ENCODE data around the gene NUCB2.

Gene NUCB2

GRCh38 chr11:17343907-17344306 is 67.4 kb downstream of the NUCB2 start:
- DNase-seq, result no peak

DNA sequence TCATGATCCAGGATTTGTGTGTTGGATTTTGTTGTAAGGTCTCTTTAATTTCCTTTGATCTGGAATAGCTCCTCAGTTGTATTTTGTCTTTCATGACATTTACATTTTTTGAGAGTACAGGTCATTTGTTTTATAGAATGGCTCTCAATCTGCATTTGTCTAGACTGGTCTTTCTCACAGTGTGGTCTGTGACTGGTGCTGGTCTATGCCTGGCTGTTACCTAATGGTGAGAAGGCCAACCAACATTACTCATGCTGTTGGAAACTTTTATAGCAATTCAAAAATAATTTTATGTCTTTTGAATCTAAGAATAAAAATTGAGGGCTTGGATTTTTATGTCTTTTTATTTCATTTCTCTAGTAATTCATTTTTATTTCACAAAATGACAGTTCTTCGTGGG is 71.1 kb downstream of the NUCB2 start:
- DNase-seq, result no peak

DNA sequence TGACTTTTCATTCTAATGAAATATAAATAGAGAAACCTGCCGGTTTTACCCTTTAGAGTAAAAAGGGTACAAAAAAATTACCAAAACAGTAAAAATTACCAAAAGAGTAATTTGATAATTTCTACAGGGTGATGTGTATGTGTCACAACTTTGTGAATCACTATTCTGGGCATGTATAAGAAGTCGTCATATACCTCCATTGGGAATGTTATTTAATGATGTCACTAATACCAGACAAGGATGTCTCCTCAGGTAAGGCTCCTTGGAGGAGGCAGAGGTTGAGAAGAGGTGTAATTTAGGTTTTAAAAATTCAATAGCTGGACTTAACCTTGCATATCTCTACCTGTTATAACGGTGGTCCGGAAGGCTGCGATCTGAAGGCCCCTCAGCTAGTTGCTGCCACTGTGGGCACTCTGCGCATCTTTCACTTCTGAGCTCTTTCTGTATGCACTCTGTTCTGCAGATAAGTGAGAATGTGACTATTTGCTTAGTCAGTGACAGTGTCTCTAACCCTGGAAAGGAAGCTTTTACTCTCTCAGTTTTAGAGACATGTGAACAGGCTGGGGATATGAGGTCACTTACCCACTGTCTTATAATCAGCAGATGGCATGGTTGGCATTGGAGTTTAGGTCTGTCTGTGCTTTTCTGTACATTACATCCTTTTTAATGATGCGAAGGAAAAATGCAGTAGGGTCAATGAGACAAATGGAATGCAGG is 74.1 kb downstream of the NUCB2 start:
- DNase-seq, result no peak

- no peak for DNase-seq
Observed at GRCh38 chr11:17351172-17351509, 74.6 kb downstream of the NUCB2 start.

GRCh38 chr11:17351510-17352176 is 75.1 kb downstream of the NUCB2 start, which contains the start of gene NCR3LG1:
Gene NCR3LG1 (plus strand): TSS chr11:17351800. CDS start chr11:17351970, 170 bp downstream.
- DNase-seq, result no peak

- DNase-seq, result peak; percentile 24
Observed at GRCh38 chr11:17352950-17353820, 76.6 kb downstream of the NUCB2 start.

DNA sequence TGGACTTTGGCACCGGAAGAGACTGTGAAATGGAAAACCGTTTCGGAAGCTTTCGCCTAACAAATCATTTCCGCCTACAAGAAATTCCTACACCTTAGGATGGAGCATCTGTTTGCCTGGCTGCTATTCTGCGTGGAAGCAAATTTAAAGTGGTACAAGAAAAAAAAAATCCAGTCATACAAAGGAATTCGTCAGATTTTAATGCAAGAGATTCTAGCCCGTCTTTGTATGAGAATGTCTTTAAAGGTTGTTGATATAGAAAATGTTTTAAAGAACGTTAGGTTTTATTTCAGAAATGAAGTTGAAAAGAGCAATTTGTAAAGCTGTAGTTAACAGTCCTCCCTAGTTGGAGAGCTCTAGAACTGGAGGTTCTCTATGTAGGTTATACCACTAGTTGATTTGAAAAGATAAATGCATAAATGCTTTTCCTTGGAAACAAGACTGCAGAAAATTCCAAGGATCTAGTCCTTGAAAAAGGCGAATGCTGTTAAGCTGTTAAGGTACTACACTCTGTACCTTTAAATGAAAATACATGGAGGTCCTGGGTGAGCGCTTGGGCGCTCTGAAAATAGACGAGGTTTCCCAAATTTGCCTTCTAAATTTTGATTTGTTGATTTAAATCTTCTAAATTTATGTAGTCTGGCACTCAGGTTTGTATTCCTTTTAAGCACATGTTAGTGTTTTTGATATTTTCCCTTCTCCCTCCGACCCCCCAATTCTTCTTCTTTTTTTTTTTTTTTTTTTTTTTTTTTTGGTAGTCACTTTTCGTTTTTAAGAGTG is 77.5 kb downstream of the NUCB2 start:
- no peak for DNase-seq

GRCh38 chr11:17354601-17354991 is 78.1 kb downstream of the NUCB2 start:
- peak; percentile 66 for DNase-seq

DNA sequence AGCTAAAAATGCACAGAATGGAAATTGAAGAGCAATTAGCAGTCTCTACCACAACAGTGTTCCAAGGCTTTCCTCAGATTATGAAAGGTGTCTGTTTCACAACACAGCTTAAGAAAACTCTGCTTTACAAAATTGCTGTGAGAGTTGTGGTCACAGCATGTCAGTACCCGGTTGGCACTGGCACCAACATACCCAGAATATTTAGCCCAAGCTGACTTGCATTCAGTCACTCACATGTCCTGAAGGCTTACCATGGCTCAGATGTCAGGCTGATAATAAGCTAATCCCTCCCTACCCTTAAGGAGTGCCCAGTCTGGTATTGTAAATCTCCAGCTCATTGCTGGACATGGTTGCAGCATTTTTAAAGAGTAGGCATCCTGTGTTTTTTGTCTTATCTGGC is 90.0 kb downstream of the NUCB2 start:
- DNase-seq, result no peak

DNA sequence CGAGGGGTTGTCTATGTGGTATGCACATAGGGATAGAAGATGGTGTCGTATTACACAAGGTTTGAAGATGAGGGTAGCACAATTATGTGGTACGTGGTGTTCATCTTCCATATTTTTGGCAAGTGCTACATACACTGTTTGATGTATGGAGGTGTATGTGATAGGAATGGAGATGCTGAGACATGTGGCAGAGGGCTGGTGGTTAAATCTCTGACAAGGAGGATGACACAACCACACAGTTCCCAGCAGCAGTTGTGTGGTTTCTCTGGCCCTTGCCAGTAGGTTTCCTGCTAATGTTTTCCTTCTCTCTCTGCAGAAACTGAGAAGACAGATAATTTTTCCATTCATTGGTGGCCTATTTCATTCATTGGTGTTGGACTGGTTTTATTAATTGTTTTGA is 92.0 kb downstream of the NUCB2 start:
- no peak for DNase-seq

- no peak for DNase-seq
Observed at GRCh38 chr11:17369094-17369493, 92.6 kb downstream of the NUCB2 start.

- DNase-seq, result no peak
Observed at GRCh38 chr11:17369684-17370243, 93.2 kb downstream of the NUCB2 start.

DNA sequence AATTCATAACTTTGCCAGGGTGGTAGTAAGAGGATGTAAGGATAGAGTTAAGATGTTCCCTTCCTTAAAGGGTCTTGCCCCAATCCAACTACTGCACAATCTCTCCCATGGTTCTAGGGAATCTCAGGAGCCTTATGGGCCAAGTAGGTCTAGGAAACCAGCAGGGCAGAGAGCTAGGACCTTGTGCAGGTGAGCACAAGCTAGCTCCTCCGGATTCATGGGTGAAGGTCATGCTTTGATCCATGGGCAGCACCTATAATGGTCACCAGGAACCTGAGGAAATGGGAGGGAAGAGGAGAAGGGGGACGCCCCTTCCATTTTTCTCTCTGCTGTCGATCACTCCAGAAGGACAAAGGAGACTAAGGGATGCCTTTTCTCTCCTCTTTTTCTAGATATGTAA is 95.1 kb downstream of the NUCB2 start:
- no peak for DNase-seq

GRCh38 chr11:17375547-17375946 is 99.0 kb downstream of the NUCB2 start:
- DNase-seq, result no peak

GRCh38 chr11:17376493-17376892 is 100.0 kb downstream of the NUCB2 start:
- no peak for DNase-seq

GRCh38 chr11:17378655-17379054 is 102.1 kb downstream of the NUCB2 start:
- no peak for DNase-seq

- DNase-seq, result no peak
Observed at GRCh38 chr11:17379383-17380180, 103.0 kb downstream of the NUCB2 start.

DNA sequence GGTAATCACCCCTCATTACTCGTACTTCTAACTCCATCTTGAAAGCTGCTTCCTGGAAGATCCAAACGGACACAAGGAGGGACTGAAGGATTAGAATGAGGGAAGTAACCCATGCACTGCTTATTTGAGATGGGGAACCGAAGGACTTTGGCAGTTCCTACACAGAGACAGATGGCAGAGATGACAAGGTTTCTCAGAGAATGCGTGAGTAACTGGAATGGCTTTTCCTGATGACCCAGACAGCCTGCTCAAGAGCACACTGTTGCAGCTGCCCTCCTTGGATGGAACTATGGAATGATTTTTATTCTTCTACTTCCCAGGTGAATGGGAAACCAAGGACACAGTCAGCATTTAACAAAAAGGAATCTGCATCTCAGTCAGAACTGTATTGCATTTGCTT is 104.6 kb downstream of the NUCB2 start:
- no peak for DNase-seq
